K562 (cell line): ENCODE results near the gene CRABP2. TPM values are rescaled to one million over a fixed set of nuclear protein-coding genes. Genes with fewer than 3 reads are reported as not detected.

Experiments
- CHD2 ChIP-seq: IDR thresholded peaks from 2 replicates; pipeline ENCODE4 v1.6.1; 2011; ENCODE audit warnings: low read depth, low read length
- EHMT2 ChIP-seq: fragments of 450-650 bp; IDR thresholded peaks from 2 replicates; pipeline ENCODE4 v1.6.1; 2018; ENCODE audit warnings: antibody characterized with exemption
- FOXM1 ChIP-seq, 2 experiments: fragments of 450-650 bp in 1 of 2; sonication (generic) in 1 of 2; formaldehyde crosslinking in 1 of 2; IDR thresholded peaks; 2 replicates each; pipeline versions ENCODE4 v1.6.1 to v1.9.0; 2017 to 2022; ENCODE audit warnings: low read depth in 2 of 2, mild to moderate bottlenecking in 2 of 2, missing genetic modification reagents in 1 of 2, moderate library complexity in 1 of 2
- ILK ChIP-seq: fragments of 450-650 bp; IDR thresholded peaks from 2 replicates; pipeline ENCODE4 v1.6.1; 2016; ENCODE audit warnings: missing genetic modification characterization, low read depth, mild to moderate bottlenecking, missing compliant biosample characterization, moderate library complexity, borderline replicate concordance
- MYC ChIP-seq, 2 experiments: fragments of 250-450 bp in 1 of 2; sonication (Bioruptor Pico) in 1 of 2; IDR thresholded peaks; 2 replicates each; pipeline versions ENCODE4 v1.5.1 to v1.6.1; 2012 to 2021; ENCODE audit warnings: low read depth in 2 of 2, borderline replicate concordance in 1 of 2, improper control_type of control experiment in 1 of 2, low read length in 1 of 2, mild to moderate bottlenecking in 1 of 2, moderate library complexity in 1 of 2
- NCOA2 ChIP-seq, 2 experiments: fragments of 450-650 bp; IDR thresholded peaks; 2 replicates each; pipeline ENCODE4 v1.6.1; 2018; ENCODE audit warnings: mild to moderate bottlenecking in 2 of 2, moderate library complexity in 1 of 2; ENCODE audit not compliant: partially characterized antibody in 2 of 2
- PTBP1 ChIP-seq: fragments of 200-400 bp; formaldehyde crosslinking; IDR thresholded peaks from 2 replicates; pipeline ENCODE4 v1.6.1; 2017; ENCODE audit warnings: low read depth, low read length
- SNRNP70 ChIP-seq: fragments of 200-400 bp; formaldehyde crosslinking; optimal IDR thresholded peaks from 2 replicates; pipeline ENCODE3; 2017; ENCODE audit warnings: low read depth, low read length
- SRF ChIP-seq, 2 experiments: fragments of 250-450, 450-650 bp in 1 of 2; sonication (Bioruptor Pico) in 1 of 2; sonication (generic) in 1 of 2; formaldehyde crosslinking; IDR thresholded peaks; 2 replicates each; pipeline versions ENCODE4 v1.5.0 to v1.5.1; 2020 to 2022; ENCODE audit warnings: mild to moderate bottlenecking in 1 of 2, missing genetic modification reagents in 1 of 2
- TEAD1 ChIP-seq, 2 experiments: fragments of 450-650 bp in 1 of 2; sonication (generic) in 1 of 2; formaldehyde crosslinking; IDR thresholded peaks; 2 replicates each; pipeline versions ENCODE4 v1.4.0 to v1.8.0; 2020 to 2022; ENCODE audit warnings: mild to moderate bottlenecking in 2 of 2, missing genetic modification reagents in 1 of 2
- WHSC1 ChIP-seq: IDR thresholded peaks from one replicate; pipeline ENCODE4 v1.6.1; 2012; ENCODE audit warnings: low read length, control low read depth, inconsistent platforms
- ZBED1 ChIP-seq: IDR thresholded peaks from 2 replicates; pipeline ENCODE4 v1.6.1; 2014
- ZNF354B ChIP-seq: fragments of 250-450 bp; sonication (Bioruptor Pico); IDR thresholded peaks from 2 replicates; pipeline ENCODE4 v1.4.0; 2020
- ZNF780A ChIP-seq: fragments of 250-450 bp; sonication (Bioruptor Pico); IDR thresholded peaks from 2 replicates; pipeline ENCODE4 v1.5.0; 2021; ENCODE audit warnings: mild to moderate bottlenecking
- ZNF830 ChIP-seq: fragments of 250-450 bp; sonication (Bioruptor Pico); IDR thresholded peaks from 2 replicates; pipeline ENCODE4 v1.5.0; 2021; ENCODE audit warnings: mild to moderate bottlenecking
- polyA plus RNA-seq, 8 experiments: library from polyadenylated mRNA; depleted of rRNA in 4 of 8; stranded (reverse) in 5 of 8; unstranded in 3 of 8; fragments of >200 nt; fragmentation: Nextera tagmentation in 2 of 8; fragmentation: Illumina TruSeq in 1 of 8; extraction: Ambion mirVana in 2 of 8; extraction: Trizol in 1 of 8; gene quantifications; 2 replicates each; pipeline versions ENCODE4 v1.2.1 to v1.2.3, GENCODE V29; 2011 to 2014; ENCODE audit warnings: inconsistent platforms in 1 of 8, missing spikeins in 1 of 8
- total RNA-seq, 7 experiments: library from RNA; depleted of rRNA in 6 of 7; stranded (reverse); fragments of >200 nt in 6 of 7; fragmentation: Illumina TruSeq in 2 of 7; extraction: Trizol in 2 of 7; gene quantifications; 2 replicates each; pipeline versions ENCODE4 v1.2.1 to v1.2.3, GENCODE V29; 2011 to 2021; ENCODE audit warnings: low replicate concordance in 1 of 7
- TF ChIP-seq, protein P1 (sequence below): conservative IDR thresholded peaks from 2 replicates; pipeline ENCODE4 v1.6.1; 2011; ENCODE audit warnings: low read depth, mild to moderate bottlenecking, low read length; ENCODE audit not compliant: control insufficient read depth
- TF ChIP-seq, protein P2 (sequence below): IDR thresholded peaks from 2 replicates; pipeline ENCODE4 v1.6.1; 2012; ENCODE audit warnings: low read depth, low read length, improper control_type of control experiment, borderline replicate concordance
- TF ChIP-seq, protein P3 (sequence below): fragments of 250-450 bp; sonication (Bioruptor Pico); IDR thresholded peaks from 2 replicates; pipeline ENCODE4 v1.5.0; 2021
- TF ChIP-seq, protein P4 (sequence below), 2 experiments: fragments of 450-650 bp; conservative IDR thresholded peaks; 2 replicates each; pipeline ENCODE4 v1.6.1; 2017; ENCODE audit warnings: mild to moderate bottlenecking in 2 of 2, moderate library complexity in 2 of 2
- TF ChIP-seq, protein P5 (sequence below): fragments of 250-450 bp; sonication (Bioruptor Pico); IDR thresholded peaks from 2 replicates; pipeline ENCODE4 v1.4.0; 2020; ENCODE audit warnings: mild to moderate bottlenecking

Gene CRABP2
- total and polyA plus RNA-seq, 9 of the 15 experiments (the other 6 are each of a cell fraction or from before 2014, with no cell fraction given), result 0.30 to 2.5 (median 0.82) TPM

DNA sequence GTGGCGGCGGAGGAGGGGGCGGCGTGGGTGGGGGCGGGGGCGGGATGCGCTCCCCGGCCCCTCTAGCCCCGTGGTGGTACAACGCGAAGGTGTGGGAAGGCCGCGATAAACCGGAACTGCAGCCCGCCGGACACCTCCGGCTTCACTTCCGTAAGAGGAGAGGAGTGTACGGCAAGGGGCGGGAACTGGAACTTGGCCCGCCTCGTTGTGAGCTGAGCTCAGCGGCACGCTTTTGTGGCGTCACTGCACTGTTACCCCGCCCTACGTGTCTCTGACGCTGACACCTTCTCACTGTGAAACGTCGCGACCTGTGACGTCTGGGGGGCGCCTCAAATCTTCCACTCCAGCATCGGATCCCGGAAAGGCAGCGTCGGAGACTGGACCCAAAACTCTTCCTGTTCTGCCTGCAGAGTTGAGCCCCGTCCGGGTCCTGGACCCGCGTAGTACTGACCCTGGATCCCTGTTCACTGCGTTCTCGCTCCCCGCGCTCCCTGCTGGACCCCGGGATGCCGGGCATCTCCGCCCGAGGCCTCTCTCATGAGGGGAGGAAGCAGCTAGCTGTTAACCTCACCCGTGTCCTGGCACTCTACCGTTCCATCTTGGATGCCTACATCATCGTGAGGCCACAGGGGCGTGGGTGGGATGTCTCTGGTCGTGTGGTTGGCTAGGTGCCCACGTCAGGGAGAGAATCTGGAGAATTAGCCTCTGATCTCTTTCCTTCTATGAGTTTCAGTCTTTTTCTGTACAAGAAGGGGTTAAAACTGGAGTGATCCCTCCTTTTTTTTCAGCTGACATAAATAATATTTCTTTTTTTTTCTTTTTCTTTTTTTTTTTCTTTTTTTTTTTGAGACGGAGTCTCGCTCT, 23.4 kb upstream of the CRABP2 start, which contains the start of gene ISG20L2 (continued):
- TF ChIP-seq, protein P1, sequence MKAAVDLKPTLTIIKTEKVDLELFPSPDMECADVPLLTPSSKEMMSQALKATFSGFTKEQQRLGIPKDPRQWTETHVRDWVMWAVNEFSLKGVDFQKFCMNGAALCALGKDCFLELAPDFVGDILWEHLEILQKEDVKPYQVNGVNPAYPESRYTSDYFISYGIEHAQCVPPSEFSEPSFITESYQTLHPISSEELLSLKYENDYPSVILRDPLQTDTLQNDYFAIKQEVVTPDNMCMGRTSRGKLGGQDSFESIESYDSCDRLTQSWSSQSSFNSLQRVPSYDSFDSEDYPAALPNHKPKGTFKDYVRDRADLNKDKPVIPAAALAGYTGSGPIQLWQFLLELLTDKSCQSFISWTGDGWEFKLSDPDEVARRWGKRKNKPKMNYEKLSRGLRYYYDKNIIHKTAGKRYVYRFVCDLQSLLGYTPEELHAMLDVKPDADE, result peak; percentile 71; the same call in 1 of the 2 replicates
- TF ChIP-seq ZNF830 (no peak), EHMT2 (no peak), ZNF780A (CRISPR knock-in tag) (no peak), SRF (CRISPR knock-in tag; IDR thresholded peaks at IDR 0.05) (peak in 1 of 2 experiments; percentile 78; a peak in 2 of 4 replicates), FOXM1 (IDR thresholded peaks at IDR 0.05; ENCODE audit: low read depth) (no peak), FOXM1 (CRISPR knock-in tag; IDR thresholded peaks at IDR 0.05; ENCODE audit: low read depth) (no peak), PTBP1 (no peak), ZNF354B (CRISPR knock-in tag) (no peak), ILK (no peak), WHSC1 (no peak), SNRNP70 (no peak), TEAD1 (CRISPR knock-in tag; IDR thresholded peaks at IDR 0.05) (no peak), CHD2 (no peak), ZBED1 (no peak), NCOA2 (IDR thresholded peaks at IDR 0.05; ENCODE audit: partially characterized antibody in 2 of 2) (no peak), MYC (IDR thresholded peaks at IDR 0.05; ENCODE audit: low read depth, low read length) (peak; percentile 82), MYC (CRISPR knock-in tag; IDR thresholded peaks at IDR 0.05; ENCODE audit: borderline replicate concordance, low read depth) (no peak)
- TF ChIP-seq, protein P2, sequence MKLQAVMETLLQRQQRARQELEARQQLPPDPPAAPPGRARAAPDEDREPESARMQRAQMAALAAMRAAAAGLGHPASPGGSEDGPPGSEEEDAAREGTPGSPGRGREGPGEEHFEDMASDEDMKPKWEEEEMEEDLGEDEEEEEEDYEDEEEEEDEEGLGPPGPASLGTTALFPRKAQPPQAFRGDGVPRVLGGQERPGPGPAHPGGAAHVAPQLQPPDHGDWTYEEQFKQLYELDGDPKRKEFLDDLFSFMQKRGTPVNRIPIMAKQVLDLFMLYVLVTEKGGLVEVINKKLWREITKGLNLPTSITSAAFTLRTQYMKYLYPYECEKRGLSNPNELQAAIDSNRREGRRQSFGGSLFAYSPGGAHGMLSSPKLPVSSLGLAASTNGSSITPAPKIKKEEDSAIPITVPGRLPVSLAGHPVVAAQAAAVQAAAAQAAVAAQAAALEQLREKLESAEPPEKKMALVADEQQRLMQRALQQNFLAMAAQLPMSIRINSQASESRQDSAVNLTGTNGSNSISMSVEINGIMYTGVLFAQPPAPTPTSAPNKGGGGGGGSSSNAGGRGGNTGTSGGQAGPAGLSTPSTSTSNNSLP, result no peak
- TF ChIP-seq, protein P3, sequence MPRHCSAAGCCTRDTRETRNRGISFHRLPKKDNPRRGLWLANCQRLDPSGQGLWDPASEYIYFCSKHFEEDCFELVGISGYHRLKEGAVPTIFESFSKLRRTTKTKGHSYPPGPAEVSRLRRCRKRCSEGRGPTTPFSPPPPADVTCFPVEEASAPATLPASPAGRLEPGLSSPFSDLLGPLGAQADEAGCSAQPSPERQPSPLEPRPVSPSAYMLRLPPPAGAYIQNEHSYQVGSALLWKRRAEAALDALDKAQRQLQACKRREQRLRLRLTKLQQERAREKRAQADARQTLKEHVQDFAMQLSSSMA (CRISPR knock-in tag), result no peak
- TF ChIP-seq, protein P4, sequence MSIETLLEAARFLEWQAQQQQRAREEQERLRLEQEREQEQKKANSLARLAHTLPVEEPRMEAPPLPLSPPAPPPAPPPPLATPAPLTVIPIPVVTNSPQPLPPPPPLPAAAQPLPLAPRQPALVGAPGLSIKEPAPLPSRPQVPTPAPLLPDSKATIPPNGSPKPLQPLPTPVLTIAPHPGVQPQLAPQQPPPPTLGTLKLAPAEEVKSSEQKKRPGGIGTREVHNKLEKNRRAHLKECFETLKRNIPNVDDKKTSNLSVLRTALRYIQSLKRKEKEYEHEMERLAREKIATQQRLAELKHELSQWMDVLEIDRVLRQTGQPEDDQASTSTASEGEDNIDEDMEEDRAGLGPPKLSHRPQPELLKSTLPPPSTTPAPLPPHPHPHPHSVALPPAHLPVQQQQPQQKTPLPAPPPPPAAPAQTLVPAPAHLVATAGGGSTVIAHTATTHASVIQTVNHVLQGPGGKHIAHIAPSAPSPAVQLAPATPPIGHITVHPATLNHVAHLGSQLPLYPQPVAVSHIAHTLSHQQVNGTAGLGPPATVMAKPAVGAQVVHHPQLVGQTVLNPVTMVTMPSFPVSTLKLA (conservative IDR thresholded peaks at IDR 0.05), result peak; percentile 68 to 81; a peak in 3 of 4 replicates
- TF ChIP-seq, protein P5, sequence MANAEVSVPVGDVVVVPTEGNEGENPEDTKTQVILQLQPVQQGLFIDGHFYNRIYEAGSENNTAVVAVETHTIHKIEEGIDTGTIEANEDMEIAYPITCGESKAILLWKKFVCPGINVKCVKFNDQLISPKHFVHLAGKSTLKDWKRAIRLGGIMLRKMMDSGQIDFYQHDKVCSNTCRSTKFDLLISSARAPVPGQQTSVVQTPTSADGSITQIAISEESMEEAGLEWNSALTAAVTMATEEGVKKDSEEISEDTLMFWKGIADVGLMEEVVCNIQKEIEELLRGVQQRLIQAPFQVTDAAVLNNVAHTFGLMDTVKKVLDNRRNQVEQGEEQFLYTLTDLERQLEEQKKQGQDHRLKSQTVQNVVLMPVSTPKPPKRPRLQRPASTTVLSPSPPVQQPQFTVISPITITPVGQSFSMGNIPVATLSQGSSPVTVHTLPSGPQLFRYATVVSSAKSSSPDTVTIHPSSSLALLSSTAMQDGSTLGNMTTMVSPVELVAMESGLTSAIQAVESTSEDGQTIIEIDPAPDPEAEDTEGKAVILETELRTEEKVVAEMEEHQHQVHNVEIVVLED (CRISPR knock-in tag), result peak; percentile 92
